Panc1 (cell line): ENCODE results near the gene RSAD2. TPM values are rescaled to one million over a fixed set of nuclear protein-coding genes. Genes with fewer than 3 reads are reported as not detected.
"Not testable (repeated sequence)": the region's sequence is repeated elsewhere in the genome, so short reads cannot be mapped to it uniquely, and the experiment has no call there.

ENCODE experiments used
- ATAC-seq: fragments of 200-7000 bp; cut with Tn5 transposase; 2 replicates; pipeline ENCODE4 v1.9.1; 2020; ENCODE audit warnings: mild to moderate bottlenecking, moderate library complexity
- BruUV-seq: library from RNA; stranded (reverse); fragments of 400-500 nt; replicated peaks from 2 replicates; lab custom pipeline; 2021; lab: Mats Ljungman, UMichigan
- CTCF ChIA-PET: fragments of 300-600 bp; sonication (Branson Sonifier 250); formaldehyde crosslinking; loops from one replicate; lab custom pipeline; 2022; ENCODE audit warnings: antibody characterized with exemption; lab: Charles Lee
- POLR2A ChIA-PET: fragments of 300-600 bp; sonication (Branson Sonifier 250); formaldehyde crosslinking; loops from one replicate; lab custom pipeline; 2022; ENCODE audit warnings: antibody characterized with exemption; lab: Charles Lee
- DNase-seq: peaks from one replicate; pipeline ENCODE4 v3.0.0-alpha.2; 2010; ENCODE audit warnings: low read depth, low spot score
- H3K27ac ChIP-seq: 2 replicates; pipeline ENCODE4 v1.5.1; 2011; ENCODE audit warnings: mild to moderate bottlenecking, low read length, inconsistent platforms
- H3K27me3 ChIP-seq: fragments of 200-500 bp; sonication (Bioruptor generic); 2 replicates; pipeline ENCODE4 v1.6.0; 2014; ENCODE audit warnings: low read length, inconsistent platforms; ENCODE audit not compliant: control insufficient read depth, insufficient read depth
- H3K36me3 ChIP-seq: fragments of 200-500 bp; sonication (Bioruptor generic); 2 replicates; pipeline ENCODE4 v1.5.1; 2014; ENCODE audit warnings: inconsistent platforms, mild to moderate bottlenecking, low read length, moderate library complexity; ENCODE audit not compliant: control insufficient read depth, insufficient read depth
- H3K4me1 ChIP-seq: 2 replicates; pipeline ENCODE4 v1.5.1; 2011; ENCODE audit warnings: inconsistent platforms, mild to moderate bottlenecking, low read length, moderate library complexity; ENCODE audit not compliant: control insufficient read depth, insufficient read depth
- H3K4me3 ChIP-seq, 2 experiments: 2 replicates each; pipeline ENCODE4 v1.5.1; 2011 to 2012; ENCODE audit warnings: low read depth in 2 of 2, low read length in 2 of 2, mild to moderate bottlenecking in 2 of 2, inconsistent platforms in 1 of 2, moderate library complexity in 1 of 2
- H3K9me3 ChIP-seq: fragments of 200-500 bp; sonication (Bioruptor generic); 2 replicates; pipeline ENCODE4 v1.5.1; 2014; ENCODE audit warnings: low read depth, mild to moderate bottlenecking, inconsistent platforms, low read length, moderate library complexity; ENCODE audit not compliant: control insufficient read depth, insufficient read depth
- POLR2AphosphoS5 ChIP-seq: IDR thresholded peaks from 2 replicates; pipeline ENCODE4 v1.6.1; 2012; ENCODE audit warnings: mild to moderate bottlenecking, low read depth, low read length, moderate library complexity
- REST ChIP-seq, 2 experiments: IDR thresholded peaks; 2 replicates each; pipeline ENCODE4 v1.6.1; 2011 to 2012; ENCODE audit warnings: low read depth in 2 of 2, control low read depth in 1 of 2, low read length in 1 of 2, mild to moderate bottlenecking in 1 of 2, moderate library complexity in 1 of 2; ENCODE audit not compliant: insufficient read depth in 1 of 2
- SIN3A ChIP-seq: IDR thresholded peaks from 2 replicates; pipeline ENCODE4 v1.6.1; 2012; ENCODE audit warnings: low read depth, mild to moderate bottlenecking, low read length, moderate library complexity, borderline replicate concordance; ENCODE audit not compliant: insufficient read depth
- TCF7L2 ChIP-seq: IDR thresholded peaks from 2 replicates; pipeline ENCODE4 v1.6.1; 2011; ENCODE audit warnings: mild to moderate bottlenecking, low read depth, low read length, inconsistent platforms
- in situ Hi-C: cut with HindIII; loops from 2 replicates; pipeline ENCODE4 v1.10.0; 2016; ENCODE audit warnings: low sequenced_read_pairs, low pct_unique_long_range_greater_than_20kb
- intact Hi-C: fragments of 100-400 bp; cut with micrococcal nuclease; formaldehyde crosslinking; loops from one replicate; pipeline ENCODE4 v1.10.0; 2022; ENCODE audit not compliant: unreplicated experiment
- total RNA-seq: library from RNA; stranded (reverse); gene quantifications from one replicate; pipeline ENCODE4 v1.2.1, GENCODE V29; 2021; ENCODE audit not compliant: unreplicated experiment
- TF ChIP-seq, protein P1 (sequence below): fragments of 450-650 bp; IDR thresholded peaks from 2 replicates; pipeline ENCODE4 v1.5.1; 2017; ENCODE audit warnings: mild to moderate bottlenecking

Gene RSAD2
- total RNA-seq, 1 experiment from 2014 or later, result 0.44 TPM

- H3K36me3 ChIP-seq, H3K27ac ChIP-seq, CTCF ChIA-PET, BruUV-seq, DNase-seq, H3K4me3 ChIP-seq, intact Hi-C loops, ATAC-seq, in situ Hi-C loops, H3K27me3 ChIP-seq, POLR2A ChIA-PET, H3K4me1 ChIP-seq, H3K9me3 ChIP-seq: not testable (repeated sequence)
Observed at GRCh38 chr2:6902581-6902980, 25.0 kb downstream of the RSAD2 start.

- in situ Hi-C loops, result no loop called here
- no peaks in the 10 kb centered on the region for H3K4me1 ChIP-seq
- no TSS peak for BruUV-seq
- POLR2A ChIA-PET, result interaction anchor here (0.6 kb wide), 1 partner anchor 8 kb away, joined by 9 read pairs; no protein-coding TSS in a partner anchor
- no peak for TF ChIP-seq REST (IDR thresholded peaks at IDR 0.05; ENCODE audit: insufficient read depth in 1 of 2, low read depth in 2 of 2, low read length in 1 of 2)
- TF ChIP-seq TCF7L2, result no peak
- no peak for TF ChIP-seq SIN3A
- TF ChIP-seq, protein P1, sequence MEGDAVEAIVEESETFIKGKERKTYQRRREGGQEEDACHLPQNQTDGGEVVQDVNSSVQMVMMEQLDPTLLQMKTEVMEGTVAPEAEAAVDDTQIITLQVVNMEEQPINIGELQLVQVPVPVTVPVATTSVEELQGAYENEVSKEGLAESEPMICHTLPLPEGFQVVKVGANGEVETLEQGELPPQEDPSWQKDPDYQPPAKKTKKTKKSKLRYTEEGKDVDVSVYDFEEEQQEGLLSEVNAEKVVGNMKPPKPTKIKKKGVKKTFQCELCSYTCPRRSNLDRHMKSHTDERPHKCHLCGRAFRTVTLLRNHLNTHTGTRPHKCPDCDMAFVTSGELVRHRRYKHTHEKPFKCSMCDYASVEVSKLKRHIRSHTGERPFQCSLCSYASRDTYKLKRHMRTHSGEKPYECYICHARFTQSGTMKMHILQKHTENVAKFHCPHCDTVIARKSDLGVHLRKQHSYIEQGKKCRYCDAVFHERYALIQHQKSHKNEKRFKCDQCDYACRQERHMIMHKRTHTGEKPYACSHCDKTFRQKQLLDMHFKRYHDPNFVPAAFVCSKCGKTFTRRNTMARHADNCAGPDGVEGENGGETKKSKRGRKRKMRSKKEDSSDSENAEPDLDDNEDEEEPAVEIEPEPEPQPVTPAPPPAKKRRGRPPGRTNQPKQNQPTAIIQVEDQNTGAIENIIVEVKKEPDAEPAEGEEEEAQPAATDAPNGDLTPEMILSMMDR, result no peak
- TF ChIP-seq POLR2AphosphoS5, result no peak
- intact Hi-C loops, result no loop called here
- no peaks in the 10 kb centered on the region for H3K36me3 ChIP-seq
- ATAC-seq (no peak), DNase-seq (no peak)
- CTCF ChIA-PET, result no interaction called here
- H3K4me3 ChIP-seq, result no peak overlapping the region
- no peak overlapping the region for H3K27ac ChIP-seq
- peaks cover 2% of the 10 kb centered on the region; the same call in 1 of the 2 replicates for H3K27me3 ChIP-seq
- H3K9me3 ChIP-seq, result no peaks in the 10 kb centered on the region
Observed at GRCh38 chr2:6905668-6906067, 28.1 kb downstream of the RSAD2 start.

DNA sequence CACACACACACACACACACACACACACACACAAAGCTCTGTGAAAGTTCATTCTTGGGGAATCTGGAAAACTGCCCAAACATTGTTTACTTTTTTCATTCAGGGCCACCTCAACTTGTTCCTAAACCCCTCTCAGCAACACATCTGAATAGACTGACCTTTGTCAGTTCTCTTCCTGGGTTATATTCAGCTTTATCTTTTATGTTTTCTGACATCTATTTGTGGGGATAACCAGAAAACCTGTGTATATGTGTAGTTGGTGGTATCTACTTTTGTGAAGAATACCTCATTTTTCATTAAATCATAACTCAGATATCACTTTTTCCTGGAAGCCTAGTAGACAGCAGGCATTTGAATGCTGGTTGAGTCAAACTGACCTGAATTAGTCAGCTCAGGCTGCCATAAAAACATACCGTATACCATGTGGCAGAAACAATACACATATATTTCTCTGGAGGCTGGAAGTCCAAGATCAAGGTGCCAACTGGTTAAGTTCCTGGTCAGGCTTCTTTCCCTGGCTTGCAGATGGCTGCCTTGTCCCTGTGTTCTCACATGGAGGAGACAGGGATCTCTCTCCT lies 28.7 kb downstream of the RSAD2 start:
- Histone ChIP-seq H3K27ac (no peak overlapping the region), H3K36me3 (no peaks in the 10 kb centered on the region), H3K9me3 (no peaks in the 10 kb centered on the region), H3K27me3 (peaks cover 2% of the 10 kb centered on the region; the same call in 1 of the 2 replicates), H3K4me1 (no peaks in the 10 kb centered on the region), H3K4me3 (no peak overlapping the region)
- ChIA-PET CTCF (no interaction called here), POLR2A (interaction anchor here (0.6 kb wide), 1 partner anchor 8 kb away, joined by 9 read pairs; no protein-coding TSS in a partner anchor)
- in situ Hi-C loops (no loop called here), intact Hi-C loops (no loop called here)
- no peak for ATAC-seq
- DNase-seq, result no peak
- BruUV-seq, result no TSS peak
- no peak for TF ChIP-seq REST (IDR thresholded peaks at IDR 0.05; ENCODE audit: insufficient read depth in 1 of 2, low read depth in 2 of 2, low read length in 1 of 2)
